Activated naive CD8-positive, alpha-beta T cell treated with anti-CD3 and anti-CD28 coated beads, Interleukin-2, amount 50 U/mL, for 24 hours (primary cell): ENCODE data around the gene GRN.
"Not testable (repeated sequence)": the region's sequence is repeated elsewhere in the genome, so short reads cannot be mapped to it uniquely, and the experiment has no call there.

Experiments
- ATAC-seq: fragments of 150-1000 bp; cut with Tn5 transposase; one replicate; pipeline ENCODE4 v1.10.0; 2021
- DNase-seq: peaks from one replicate; pipeline ENCODE4 v3.0.0; 2021
- H3K27ac Mint-ChIP-seq: one replicate; pipeline ENCODE4 v1.8.0; 2021; ENCODE audit warnings: mild to moderate bottlenecking, mixed read lengths
- H3K27me3 Mint-ChIP-seq: one replicate; pipeline ENCODE4 v1.8.0; 2021; ENCODE audit warnings: mixed read lengths
- H3K36me3 Mint-ChIP-seq: one replicate; pipeline ENCODE4 v1.8.0; 2021; ENCODE audit warnings: low read depth, mixed read lengths
- H3K4me1 Mint-ChIP-seq: one replicate; pipeline ENCODE4 v1.8.0; 2021; ENCODE audit warnings: mixed read lengths
- H3K4me3 Mint-ChIP-seq: one replicate; pipeline ENCODE4 v1.8.0; 2021; ENCODE audit warnings: mild to moderate bottlenecking, moderate library complexity, mixed read lengths
- H3K9me3 Mint-ChIP-seq: one replicate; pipeline ENCODE4 v1.8.0; 2021; ENCODE audit warnings: mixed read lengths

Gene GRN

GRCh38 chr17:44369414-44370023, 24.4 kb downstream of the GRN start:
- H3K27me3 Mint-ChIP-seq: peaks cover 37% of the 10 kb centered on the region
- H3K4me1 Mint-ChIP-seq, ATAC-seq, H3K36me3 Mint-ChIP-seq, H3K27ac Mint-ChIP-seq, DNase-seq, H3K9me3 Mint-ChIP-seq: not testable (repeated sequence)
- peak overlapping the region; percentile 56 for H3K4me3 Mint-ChIP-seq

GRCh38 chr17:44372036-44372435, 26.9 kb downstream of the GRN start:
- Mint-ChIP-seq H3K9me3 (no peaks in the 10 kb centered on the region), H3K36me3 (no peaks in the 10 kb centered on the region), H3K4me3 (no peak overlapping the region), H3K27me3 (peaks cover 24% of the 10 kb centered on the region), H3K27ac (no peak overlapping the region), H3K4me1 (peaks cover 2% of the 10 kb centered on the region)
- ATAC-seq (no peak), DNase-seq (no peak)

GRCh38 chr17:44374306-44375195, 29.4 kb downstream of the GRN start:
- Mint-ChIP-seq H3K27ac (no peak overlapping the region), H3K4me1 (no peaks in the 10 kb centered on the region), H3K9me3 (no peaks in the 10 kb centered on the region), H3K4me3 (no peak overlapping the region), H3K36me3 (no peaks in the 10 kb centered on the region), H3K27me3 (peaks cover 19% of the 10 kb centered on the region)
- no peak for ATAC-seq
- no peak for DNase-seq

GRCh38 chr17:44375196-44376017, 30.3 kb downstream of the GRN start:
- no peak overlapping the region for H3K4me3 Mint-ChIP-seq
- H3K27ac Mint-ChIP-seq: no peak overlapping the region
- DNase-seq: no peak
- ATAC-seq: no peak
- H3K27me3 Mint-ChIP-seq: peaks cover 16% of the 10 kb centered on the region
- no peaks in the 10 kb centered on the region for H3K9me3 Mint-ChIP-seq
- no peaks in the 10 kb centered on the region for H3K4me1 Mint-ChIP-seq
- H3K36me3 Mint-ChIP-seq: no peaks in the 10 kb centered on the region

- ATAC-seq (no peak), DNase-seq (peak; percentile 44)
- Mint-ChIP-seq H3K4me1 (no peaks in the 10 kb centered on the region), H3K27ac (no peak overlapping the region), H3K27me3 (peaks cover 16% of the 10 kb centered on the region), H3K36me3 (no peaks in the 10 kb centered on the region), H3K9me3 (no peaks in the 10 kb centered on the region), H3K4me3 (no peak overlapping the region)
These were observed 31.0 kb downstream of the GRN start for GRCh38 chr17:44376124-44376523.

- H3K9me3 Mint-ChIP-seq: no peaks in the 10 kb centered on the region
These were observed 31.7 kb downstream of the GRN start for GRCh38 chr17:44376779-44377178.

GRCh38 chr17:44378171-44378705, 33.1 kb downstream of the GRN start:
- ATAC-seq: no peak

More at GRCh38 chr17:44376779-44377178, 31.7 kb downstream of the GRN start:
- DNase-seq (no peak), ATAC-seq (no peak)
- H3K27ac Mint-ChIP-seq: no peak overlapping the region
- no peak overlapping the region for H3K4me3 Mint-ChIP-seq
- peaks cover 12% of the 10 kb centered on the region for H3K27me3 Mint-ChIP-seq
- H3K36me3 Mint-ChIP-seq: no peaks in the 10 kb centered on the region
- H3K4me1 Mint-ChIP-seq: no peaks in the 10 kb centered on the region

GRCh38 chr17:44379887-44380286, 34.8 kb downstream of the GRN start:
- no peak for DNase-seq
- no peaks in the 10 kb centered on the region for H3K9me3 Mint-ChIP-seq
- no peaks in the 10 kb centered on the region for H3K36me3 Mint-ChIP-seq
- peak; percentile 4 for ATAC-seq
- peaks cover 3% of the 10 kb centered on the region for H3K4me1 Mint-ChIP-seq
- peaks cover 19% of the 10 kb centered on the region for H3K27me3 Mint-ChIP-seq
- H3K4me3 Mint-ChIP-seq: no peak overlapping the region
- no peak overlapping the region for H3K27ac Mint-ChIP-seq

More at GRCh38 chr17:44378171-44378705, 33.1 kb downstream of the GRN start:
- H3K9me3 Mint-ChIP-seq: no peaks in the 10 kb centered on the region
- H3K27me3 Mint-ChIP-seq: peaks cover 18% of the 10 kb centered on the region
- DNase-seq: no peak
- H3K4me1 Mint-ChIP-seq: no peaks in the 10 kb centered on the region
- no peak overlapping the region for H3K4me3 Mint-ChIP-seq
- H3K36me3 Mint-ChIP-seq: no peaks in the 10 kb centered on the region
- H3K27ac Mint-ChIP-seq: no peak overlapping the region

GRCh38 chr17:44380767-44381166, 35.7 kb downstream of the GRN start:
- no peak for DNase-seq
- H3K9me3 Mint-ChIP-seq: no peaks in the 10 kb centered on the region
- no peak overlapping the region for H3K27ac Mint-ChIP-seq
- no peak overlapping the region for H3K4me3 Mint-ChIP-seq
- no peaks in the 10 kb centered on the region for H3K36me3 Mint-ChIP-seq
- peaks cover 20% of the 10 kb centered on the region for H3K27me3 Mint-ChIP-seq
- peaks cover 3% of the 10 kb centered on the region for H3K4me1 Mint-ChIP-seq
- ATAC-seq: no peak

- DNase-seq (no peak), ATAC-seq (no peak)
- Mint-ChIP-seq H3K9me3 (no peaks in the 10 kb centered on the region), H3K27ac (no peak overlapping the region), H3K4me1 (peaks cover 9% of the 10 kb centered on the region), H3K36me3 (no peaks in the 10 kb centered on the region), H3K4me3 (no peak overlapping the region), H3K27me3 (peaks cover 26% of the 10 kb centered on the region)
These were observed 36.8 kb downstream of the GRN start for GRCh38 chr17:44381810-44382305.

- no peak for ATAC-seq
- Mint-ChIP-seq H3K4me3 (no peak overlapping the region), H3K27me3 (peaks cover 27% of the 10 kb centered on the region), H3K9me3 (no peaks in the 10 kb centered on the region), H3K36me3 (no peaks in the 10 kb centered on the region), H3K27ac (no peak overlapping the region), H3K4me1 (peaks cover 9% of the 10 kb centered on the region)
- no peak for DNase-seq
These were observed 37.8 kb downstream of the GRN start for GRCh38 chr17:44382917-44383316.

GRCh38 chr17:44383363-44383762, 38.3 kb downstream of the GRN start:
- Mint-ChIP-seq H3K27me3 (peaks cover 28% of the 10 kb centered on the region), H3K4me3 (no peak overlapping the region), H3K27ac (no peak overlapping the region), H3K4me1 (peaks cover 9% of the 10 kb centered on the region), H3K36me3 (no peaks in the 10 kb centered on the region), H3K9me3 (no peaks in the 10 kb centered on the region)
- no peak for ATAC-seq
- DNase-seq: no peak

- H3K27ac Mint-ChIP-seq: no peak overlapping the region
- no peaks in the 10 kb centered on the region for H3K9me3 Mint-ChIP-seq
- DNase-seq (no peak), ATAC-seq (no peak)
- no peak overlapping the region for H3K4me3 Mint-ChIP-seq
- H3K36me3 Mint-ChIP-seq: no peaks in the 10 kb centered on the region
- H3K27me3 Mint-ChIP-seq: peaks cover 25% of the 10 kb centered on the region
- H3K4me1 Mint-ChIP-seq: peaks cover 9% of the 10 kb centered on the region
These were observed 38.8 kb downstream of the GRN start for GRCh38 chr17:44383861-44384260.

GRCh38 chr17:44384281-44384822, 39.2 kb downstream of the GRN start:
- Mint-ChIP-seq H3K4me3 (no peak overlapping the region), H3K9me3 (no peaks in the 10 kb centered on the region), H3K36me3 (no peaks in the 10 kb centered on the region), H3K27me3 (peaks cover 25% of the 10 kb centered on the region), H3K27ac (no peak overlapping the region), H3K4me1 (peaks cover 9% of the 10 kb centered on the region)
- ATAC-seq (no peak), DNase-seq (no peak)
